Right ventricle myocardium superior (tissue), 1 donor: Measurements from ENCODE around the gene F2. TPM values are rescaled to one million over a fixed set of nuclear protein-coding genes. Genes with fewer than 3 reads are reported as not detected.
A peak's percentile ranks its signal among the peaks of the same experiment; 100 is the strongest.
"Not testable (repeated sequence)": the region's sequence is repeated elsewhere in the genome, so short reads cannot be mapped to it uniquely, and the experiment has no call there.

Source experiments
- ATAC-seq: fragments of 200-7000 bp; cut with Tn5 transposase; one replicate; pipeline ENCODE4 v1.9.1; 2020; ENCODE audit warnings: mild to moderate bottlenecking; ENCODE audit not compliant: poor library complexity
- DNase-seq: peaks from one replicate; pipeline ENCODE4 v3.0.0-alpha.2; 2020
- intact Hi-C: fragments of 100-400 bp; cut with DNase I; formaldehyde crosslinking; loops from one replicate; pipeline ENCODE4 v1.11.2; 2022
- total RNA-seq: library from RNA; stranded (reverse); fragmentation: NEBNext Ultra II Directional; extraction: Animal tissue kit (Norgen Biotek cat#: 25700); gene quantifications from one replicate; pipeline ENCODE4 v1.2.1, GENCODE V29; 2021
- donor health status: DM: no; HTN: yes; CAD: no; lungs with severe emphysema.

The F2 gene
- total RNA-seq, 1 donor from 2014 or later, result 0.11 TPM

DNA sequence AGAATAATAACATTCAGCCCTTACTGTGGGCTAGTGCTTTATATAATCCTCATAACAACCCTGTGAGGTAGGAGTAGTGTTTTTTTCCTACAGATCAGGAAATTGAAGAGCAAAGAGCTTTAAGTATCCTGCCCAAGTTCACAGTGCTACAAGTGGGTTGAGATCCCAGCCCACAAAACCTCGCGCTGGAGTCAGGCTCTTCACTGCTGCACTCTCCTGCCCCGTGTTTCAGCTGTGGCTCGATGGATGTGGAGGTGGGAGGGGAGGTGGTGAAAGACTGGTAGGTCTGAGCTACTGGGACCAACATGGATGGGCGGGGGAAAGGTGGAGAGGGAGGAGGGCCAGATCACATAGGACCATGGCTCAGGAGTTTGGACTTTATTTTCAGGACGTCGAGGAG lies 12.1 kb upstream of the F2 start:
- ATAC-seq, result no peak
- no peak for DNase-seq
- intact Hi-C loops, result no loop called here

DNA sequence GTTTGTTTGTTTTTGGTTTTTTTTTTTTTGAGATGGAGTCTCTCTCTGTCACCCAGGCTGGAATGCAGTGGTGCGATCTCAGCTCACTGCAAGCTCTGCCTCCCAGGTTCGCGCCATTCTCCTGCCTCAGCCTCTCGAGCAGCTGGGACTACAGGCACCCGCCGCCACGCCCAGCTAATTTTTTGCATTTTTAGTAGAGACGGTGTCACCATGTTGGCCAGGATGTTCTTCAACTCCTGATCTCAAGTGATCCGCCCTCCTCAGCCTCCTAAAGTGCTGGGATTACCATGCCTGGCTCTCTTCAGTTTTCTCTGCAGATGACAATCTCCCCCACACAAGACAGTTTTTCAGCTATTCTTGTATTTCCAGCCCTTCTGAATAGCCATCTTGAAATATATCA lies 9.7 kb upstream of the F2 start:
- ATAC-seq, DNase-seq, intact Hi-C loops: not testable (repeated sequence)

DNA sequence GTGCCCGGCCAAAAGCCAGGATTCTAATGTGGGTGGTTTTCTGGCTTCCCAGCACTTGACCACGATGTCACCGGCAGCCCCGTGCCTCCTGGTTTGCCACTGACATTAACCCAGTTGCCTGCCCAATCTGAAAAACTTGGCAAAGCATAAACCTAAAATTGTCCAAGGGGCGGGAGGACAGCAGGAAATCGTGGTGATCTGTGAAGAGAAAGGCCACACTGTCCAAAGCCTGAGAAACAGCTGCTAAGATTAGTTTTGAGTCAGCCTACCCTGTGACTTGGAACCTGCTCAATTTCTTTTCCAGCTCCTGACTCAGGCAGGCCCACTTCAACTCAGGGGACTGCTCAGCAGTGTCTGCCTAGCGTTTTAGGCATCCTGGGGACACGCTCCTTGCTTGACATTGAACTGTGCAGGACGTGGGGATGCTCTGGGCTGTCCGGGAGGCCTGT lies 8.2 kb upstream of the F2 start:
- DNase-seq (peak; percentile 72), ATAC-seq (peak; percentile 97)
- intact Hi-C loops, result no loop called here

DNA sequence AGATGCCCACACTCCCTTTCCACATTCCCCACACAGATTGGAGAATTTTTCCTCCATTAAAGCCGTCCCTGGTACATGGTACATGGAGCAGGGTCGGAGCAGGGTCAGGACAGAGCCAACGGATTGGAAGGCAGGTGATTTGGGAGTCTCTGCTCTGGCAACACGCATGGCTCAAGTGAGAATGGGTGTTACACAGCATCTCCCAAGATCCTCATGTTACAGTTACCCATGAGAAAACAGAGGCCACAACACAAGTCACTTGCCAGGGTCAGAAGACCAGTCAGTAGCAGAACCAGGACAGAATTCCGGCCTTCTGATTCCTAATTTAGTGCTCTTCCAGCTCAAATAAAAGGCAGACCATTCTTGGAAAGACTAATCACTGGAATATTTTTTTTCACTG lies 7.7 kb upstream of the F2 start:
- intact Hi-C loops, result no loop called here
- ATAC-seq, result peak; percentile 53
- DNase-seq, result no peak

DNA sequence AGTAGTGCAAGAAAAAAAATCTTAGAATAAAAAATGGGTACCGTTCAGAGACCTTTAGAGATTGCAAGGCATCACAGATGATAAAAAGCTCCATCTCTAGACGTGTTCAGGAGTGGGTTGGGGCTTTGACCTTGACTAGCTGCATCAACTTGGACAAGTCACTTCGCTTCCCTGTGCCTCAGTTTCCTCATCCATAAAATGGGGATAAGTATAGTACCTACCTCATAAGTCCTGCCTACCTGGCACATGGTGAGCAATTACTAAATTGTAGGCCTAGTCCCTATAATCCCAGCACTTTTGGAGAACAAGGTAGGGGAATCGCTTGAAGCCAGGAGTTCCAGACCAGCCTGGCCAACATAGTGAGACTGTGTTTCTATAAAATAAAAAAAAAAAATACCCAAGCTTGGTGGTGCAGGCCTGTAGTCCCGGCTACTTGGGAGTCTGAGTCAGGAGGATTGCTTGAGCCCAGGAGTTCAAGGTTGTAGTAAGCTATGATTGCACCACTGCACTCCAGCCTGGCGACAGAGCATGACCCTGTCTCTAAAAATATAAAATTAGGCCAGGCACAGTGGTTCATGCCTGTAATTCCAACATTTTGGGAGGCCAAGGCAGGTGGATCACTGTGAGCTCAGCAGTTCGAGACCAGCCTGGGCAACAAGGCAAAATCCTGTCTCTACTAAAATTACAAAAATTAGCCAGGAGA lies 6.0 kb upstream of the F2 start:
- DNase-seq, result no peak
- ATAC-seq, result no peak
- intact Hi-C loops, result no loop called here

DNA sequence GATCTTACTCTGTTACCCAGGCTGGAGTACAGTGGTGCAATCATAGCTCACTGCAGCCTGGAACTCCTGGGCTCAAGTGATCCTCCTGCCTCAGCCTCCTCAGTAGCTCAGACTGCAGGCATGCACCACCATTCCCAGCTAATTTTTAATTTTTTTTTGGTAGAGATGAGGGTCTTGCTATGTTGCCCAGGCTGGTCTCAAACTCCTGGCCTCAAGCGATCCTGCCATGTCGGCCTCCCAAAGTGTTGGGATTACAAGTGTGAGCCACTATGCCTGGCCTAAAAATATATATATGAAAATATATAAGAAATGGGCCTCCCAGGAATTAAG lies 1.2 kb upstream of the F2 start:
- intact Hi-C loops, DNase-seq, ATAC-seq: not testable (repeated sequence)

DNA sequence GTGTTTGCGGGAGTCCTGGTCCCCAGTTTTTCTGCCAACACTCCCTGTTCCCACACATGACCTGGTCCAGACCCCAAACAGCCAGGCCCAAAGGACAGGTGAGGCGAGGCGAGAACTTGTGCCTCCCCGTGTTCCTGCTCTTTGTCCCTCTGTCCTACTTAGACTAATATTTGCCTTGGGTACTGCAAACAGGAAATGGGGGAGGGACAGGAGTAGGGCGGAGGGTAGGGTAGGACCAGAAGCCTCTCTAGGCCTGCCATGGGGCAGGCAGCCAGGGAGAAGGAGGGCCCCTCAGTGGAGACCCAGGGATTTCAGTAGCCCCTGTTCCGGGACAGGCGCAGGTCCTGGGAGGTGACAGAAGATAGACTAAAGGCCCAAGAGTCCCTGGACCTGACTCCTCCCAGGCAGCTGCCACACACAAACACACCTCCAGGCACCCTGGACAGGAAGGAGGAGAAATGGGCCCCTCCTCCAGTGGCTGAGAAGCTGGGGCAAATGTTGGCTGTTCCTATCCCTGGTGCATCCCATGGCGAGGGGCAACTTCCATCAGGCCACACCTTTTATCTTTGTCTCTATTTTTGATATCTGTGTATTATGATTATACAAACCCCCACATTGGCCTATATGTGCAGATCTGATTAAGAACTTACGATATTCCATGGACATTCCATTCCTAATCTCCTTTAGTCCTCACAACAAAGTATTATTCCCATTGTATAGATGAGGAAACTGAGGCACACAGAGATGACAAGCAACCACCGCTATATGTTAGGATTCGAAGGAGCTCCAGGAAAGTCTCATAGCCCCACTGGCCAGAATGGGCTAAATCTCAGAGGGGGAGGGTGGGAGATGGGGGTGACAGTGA lies 626 bp upstream of the F2 start:
- ATAC-seq (peak; percentile 42), DNase-seq (no peak)
- intact Hi-C loops, result no loop called here

DNA sequence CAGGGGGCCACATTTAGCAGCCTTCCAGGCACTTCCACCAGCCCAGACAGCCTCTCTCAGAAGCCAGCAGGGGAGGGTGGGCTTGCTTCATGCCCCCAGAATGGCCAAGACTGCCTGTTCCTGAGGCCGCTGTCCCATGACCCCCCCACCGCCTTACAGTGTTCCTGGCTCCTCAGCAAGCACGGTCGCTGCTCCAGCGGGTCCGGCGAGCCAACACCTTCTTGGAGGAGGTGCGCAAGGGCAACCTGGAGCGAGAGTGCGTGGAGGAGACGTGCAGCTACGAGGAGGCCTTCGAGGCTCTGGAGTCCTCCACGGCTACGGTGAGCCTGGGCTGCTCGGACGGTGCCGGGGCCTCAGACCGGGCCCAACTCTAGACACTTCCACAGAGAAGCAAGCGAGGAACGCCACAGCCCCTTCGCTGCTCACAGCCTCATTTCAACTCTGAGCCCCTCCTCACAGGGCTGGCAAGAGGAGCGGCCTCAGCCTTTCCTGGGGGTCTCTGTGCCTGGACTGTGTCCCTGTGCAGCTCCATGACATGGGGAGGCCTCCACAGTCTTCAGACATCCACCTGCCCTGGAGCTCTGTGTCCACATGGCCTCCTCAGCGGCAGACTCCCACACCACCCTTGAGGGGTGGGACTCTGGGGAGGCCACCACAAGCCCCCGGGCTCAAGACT lies 668 bp downstream of the F2 start:
- intact Hi-C loops, result no loop called here
- ATAC-seq (no peak), DNase-seq (no peak)

DNA sequence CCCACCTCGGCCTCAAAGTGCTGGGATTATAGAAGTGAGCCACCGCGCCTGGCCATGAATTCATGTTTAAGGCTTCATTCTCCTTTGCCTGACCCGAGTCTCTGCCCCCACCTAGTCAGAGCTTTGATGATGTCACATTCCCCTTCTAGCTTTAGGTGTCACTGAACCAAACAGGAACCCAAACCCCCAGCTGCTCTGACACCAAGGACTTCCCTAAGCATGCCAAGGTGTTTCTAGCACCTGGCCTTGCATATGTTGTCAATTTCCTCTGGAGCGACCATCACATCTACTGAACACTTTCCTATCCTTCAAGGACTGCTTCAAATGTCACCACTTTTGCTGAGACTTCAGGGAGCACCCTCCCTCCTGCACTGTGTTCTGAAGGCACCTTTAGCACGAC lies 2.3 kb downstream of the F2 start:
- intact Hi-C loops, result no loop called here
- DNase-seq (no peak), ATAC-seq (no peak)

DNA sequence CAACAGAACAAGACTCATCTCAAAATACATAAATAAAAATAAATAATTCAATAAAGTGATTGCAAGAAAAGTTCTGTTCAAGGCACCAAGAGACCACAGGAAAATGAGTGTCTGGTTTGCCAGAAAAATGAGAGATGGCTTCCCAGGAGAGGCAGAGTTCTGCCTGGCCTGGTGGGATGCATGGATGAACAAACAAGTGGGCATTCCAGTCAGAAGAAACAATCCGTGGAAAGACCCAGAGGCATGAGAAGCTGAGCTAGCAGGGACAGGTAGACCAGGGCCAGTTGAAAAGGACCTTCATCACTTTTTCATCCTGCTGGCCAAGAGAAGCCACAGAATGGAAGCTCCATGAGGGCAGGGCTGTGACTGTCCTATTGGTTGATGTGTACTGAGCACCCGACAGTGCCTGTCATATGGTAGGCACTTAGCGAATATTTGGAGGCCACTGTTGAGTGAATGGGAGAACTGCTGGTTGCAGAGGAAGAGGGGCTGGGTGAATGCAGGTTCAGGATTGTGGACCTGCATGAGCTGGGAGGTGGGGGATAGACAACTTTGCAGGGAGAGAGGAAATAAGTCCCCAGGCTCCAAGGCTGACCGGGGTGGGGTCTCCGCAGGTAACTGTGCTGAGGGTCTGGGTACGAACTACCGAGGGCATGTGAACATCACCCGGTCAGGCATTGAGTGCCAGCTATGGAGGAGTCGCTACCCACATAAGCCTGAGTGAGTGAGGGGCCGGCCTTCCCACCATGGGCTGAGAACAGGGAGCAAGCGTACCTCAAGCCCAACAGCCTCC lies 3.7 kb downstream of the F2 start:
- ATAC-seq, result no peak
- DNase-seq, result no peak
- intact Hi-C loops, result no loop called here

DNA sequence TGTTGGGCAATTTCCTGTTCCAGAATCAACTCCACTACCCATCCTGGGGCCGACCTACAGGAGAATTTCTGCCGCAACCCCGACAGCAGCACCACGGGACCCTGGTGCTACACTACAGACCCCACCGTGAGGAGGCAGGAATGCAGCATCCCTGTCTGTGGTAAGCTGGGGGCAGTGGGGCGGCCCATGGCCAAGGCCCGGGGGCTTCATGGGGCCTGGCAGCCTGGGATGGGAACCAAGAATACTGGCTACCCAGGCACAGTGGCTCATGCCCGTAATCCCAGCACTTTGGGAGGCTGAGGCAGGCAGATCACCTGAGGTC lies 4.3 kb downstream of the F2 start:
- intact Hi-C loops, result no loop called here
- ATAC-seq, result no peak
- no peak for DNase-seq

DNA sequence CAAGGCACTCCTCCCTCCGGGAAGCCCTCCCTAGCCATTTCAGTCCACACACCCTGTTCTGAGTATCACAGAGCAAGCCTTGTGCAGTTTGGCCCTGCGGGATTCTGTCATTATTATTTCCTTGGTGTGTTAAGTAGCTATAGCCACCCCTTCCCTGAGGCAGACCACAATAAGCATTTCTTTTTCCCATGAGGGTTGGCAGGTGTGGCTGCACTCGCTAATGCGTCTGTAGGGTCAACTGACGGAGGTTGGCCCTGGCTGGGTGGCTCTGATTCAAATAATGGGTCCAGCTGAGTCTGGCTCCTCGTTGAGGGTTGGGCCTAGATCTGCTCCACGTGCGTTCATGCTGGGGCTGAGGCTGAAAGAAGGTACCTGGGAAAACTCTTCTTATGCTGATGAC lies 5.1 kb downstream of the F2 start:
- DNase-seq (no peak), ATAC-seq (no peak)
- intact Hi-C loops, result no loop called here

DNA sequence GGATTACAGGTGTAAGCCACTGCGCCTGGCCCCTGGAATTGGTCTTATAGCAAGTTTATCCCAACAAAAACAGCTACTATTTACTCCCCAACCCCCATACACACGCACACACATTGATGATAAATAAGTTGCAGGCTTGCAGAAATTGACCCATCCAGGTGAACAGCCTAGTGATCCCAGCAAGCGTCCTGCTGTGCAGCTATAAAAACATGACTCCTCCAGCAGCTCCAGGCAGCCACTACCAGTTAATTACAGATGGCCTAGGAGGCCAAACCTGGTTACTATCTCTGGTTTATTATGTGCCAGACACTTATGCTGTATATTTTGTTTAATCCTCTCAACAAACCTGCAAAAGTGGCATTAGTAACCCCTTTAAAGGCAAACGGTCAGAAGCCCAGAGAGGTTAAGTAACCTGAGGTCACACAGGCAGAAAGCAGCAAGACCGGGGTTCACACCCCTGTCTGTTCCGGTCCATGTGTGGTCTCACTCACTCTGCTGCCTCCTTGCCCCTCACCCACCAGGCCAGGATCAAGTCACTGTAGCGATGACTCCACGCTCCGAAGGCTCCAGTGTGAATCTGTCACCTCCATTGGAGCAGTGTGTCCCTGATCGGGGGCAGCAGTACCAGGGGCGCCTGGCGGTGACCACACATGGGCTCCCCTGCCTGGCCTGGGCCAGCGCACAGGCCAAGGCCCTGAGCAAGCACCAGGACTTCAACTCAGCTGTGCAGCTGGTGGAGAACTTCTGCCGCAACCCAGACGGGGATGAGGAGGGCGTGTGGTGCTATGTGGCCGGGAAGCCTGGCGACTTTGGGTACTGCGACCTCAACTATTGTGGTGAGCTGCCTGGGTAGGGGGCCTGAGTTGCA lies 6.6 kb downstream of the F2 start:
- no peak for ATAC-seq
- intact Hi-C loops, result no loop called here
- no peak for DNase-seq

DNA sequence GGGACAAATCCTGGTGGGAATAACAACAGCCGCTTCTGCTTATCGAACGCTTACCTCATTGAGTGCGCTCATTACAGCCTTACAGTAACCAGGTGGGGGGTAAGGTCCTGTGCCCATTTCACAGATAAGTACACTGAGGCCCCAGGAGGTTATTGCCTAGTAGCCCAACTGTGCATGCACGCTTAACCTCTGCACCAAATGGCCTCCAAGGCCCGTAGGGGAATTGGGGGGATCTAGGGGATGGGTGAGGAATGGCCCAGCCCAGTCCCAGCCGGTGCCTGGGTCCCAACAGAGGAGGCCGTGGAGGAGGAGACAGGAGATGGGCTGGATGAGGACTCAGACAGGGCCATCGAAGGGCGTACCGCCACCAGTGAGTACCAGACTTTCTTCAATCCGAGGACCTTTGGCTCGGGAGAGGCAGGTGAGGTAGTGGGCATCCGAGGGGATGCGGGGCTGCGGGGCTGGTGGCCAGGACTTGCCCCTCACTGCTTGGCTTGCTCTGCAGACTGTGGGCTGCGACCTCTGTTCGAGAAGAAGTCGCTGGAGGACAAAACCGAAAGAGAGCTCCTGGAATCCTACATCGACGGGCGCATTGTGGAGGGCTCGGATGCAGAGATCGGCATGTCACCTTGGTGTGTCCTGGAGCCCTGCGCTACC lies 7.3 kb downstream of the F2 start:
- intact Hi-C loops, result no loop called here
- no peak for ATAC-seq

DNA sequence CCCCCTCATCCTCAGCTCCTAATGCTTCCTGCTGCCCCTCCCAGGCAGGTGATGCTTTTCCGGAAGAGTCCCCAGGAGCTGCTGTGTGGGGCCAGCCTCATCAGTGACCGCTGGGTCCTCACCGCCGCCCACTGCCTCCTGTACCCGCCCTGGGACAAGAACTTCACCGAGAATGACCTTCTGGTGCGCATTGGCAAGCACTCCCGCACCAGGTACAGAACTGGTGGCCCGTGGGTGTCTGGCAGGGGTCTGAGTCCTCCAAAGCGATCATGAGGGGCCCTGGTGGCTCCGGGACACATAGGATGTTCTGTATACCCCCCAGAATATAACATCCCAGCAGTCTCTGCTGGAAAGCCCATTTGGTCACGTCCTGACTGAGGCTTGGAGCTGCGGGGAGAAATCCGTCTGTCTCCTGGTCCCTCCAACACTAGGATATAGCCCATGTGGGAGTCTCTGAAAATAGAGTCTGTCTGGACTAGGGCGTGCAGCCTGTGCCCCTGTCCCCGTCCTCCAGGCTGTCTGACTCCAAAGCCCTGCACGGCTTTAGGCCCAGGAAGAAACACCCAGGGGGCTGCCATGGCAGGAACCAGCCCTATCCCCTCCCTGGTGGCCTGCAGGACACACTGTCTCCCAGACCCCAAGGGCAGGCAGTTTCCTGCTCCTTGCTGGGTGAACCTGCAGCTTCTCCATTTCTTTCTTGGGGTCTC lies 9.1 kb downstream of the F2 start:
- intact Hi-C loops, result no loop called here
- no peak for DNase-seq
- ATAC-seq, result no peak

More for the DNA sequence above, 7.3 kb downstream of the F2 start:
- no peak for DNase-seq

DNA sequence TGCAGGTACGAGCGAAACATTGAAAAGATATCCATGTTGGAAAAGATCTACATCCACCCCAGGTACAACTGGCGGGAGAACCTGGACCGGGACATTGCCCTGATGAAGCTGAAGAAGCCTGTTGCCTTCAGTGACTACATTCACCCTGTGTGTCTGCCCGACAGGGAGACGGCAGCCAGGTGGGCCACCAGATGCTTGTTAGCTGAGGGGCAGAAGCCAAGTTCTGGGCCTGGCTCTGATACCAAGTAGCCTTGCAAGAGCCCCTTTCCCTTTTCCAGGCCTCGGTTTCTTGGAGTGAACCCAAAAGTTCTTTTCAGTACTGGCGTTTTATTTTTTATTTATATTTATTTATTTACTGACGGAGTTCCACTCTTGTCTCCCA lies 9.6 kb downstream of the F2 start:
- intact Hi-C loops, result no loop called here
- ATAC-seq (no peak), DNase-seq (no peak)
